Neural cell (in vitro differentiated cells): Measurements from ENCODE around the gene PAIP2. TPM values are rescaled to one million over a fixed set of nuclear protein-coding genes. Genes with fewer than 3 reads are reported as not detected.
"Not testable (repeated sequence)": the region's sequence is repeated elsewhere in the genome, so short reads cannot be mapped to it uniquely, and the experiment has no call there.

ENCODE experiments used
- H2AFZ ChIP-seq: fragments of 200-600, 300-800 bp; sonication (generic), shearing (Covaris generic); 2 replicates; pipeline ENCODE4 v1.6.0; 2014; ENCODE audit warnings: low read depth, mild to moderate bottlenecking, antibody characterized with exemption, low read length, moderate library complexity
- H3F3A ChIP-seq: fragments of 200-600 bp; shearing (Covaris generic); 2 replicates; pipeline ENCODE4 v1.6.1; 2016; ENCODE audit warnings: mild to moderate bottlenecking, moderate library complexity, mixed read lengths, antibody characterized with exemption, low read length; ENCODE audit not compliant: insufficient read depth, poor library complexity, severe bottlenecking
- H3K27ac ChIP-seq: fragments of 200-600, 300-800 bp; sonication (generic), shearing (Covaris generic); 2 replicates; pipeline ENCODE4 v1.5.1; 2014; ENCODE audit warnings: mild to moderate bottlenecking, low read length, moderate library complexity
- H3K27me3 ChIP-seq: fragments of 300-800, 200-600 bp; sonication (generic), shearing (Covaris generic); 2 replicates; pipeline ENCODE4 v1.6.0; 2014; ENCODE audit warnings: mild to moderate bottlenecking, low read depth, low read length, moderate library complexity; ENCODE audit not compliant: insufficient read depth
- H3K36me3 ChIP-seq: fragments of 300-800, 200-600 bp; sonication (generic), shearing (Covaris generic); 2 replicates; pipeline ENCODE4 v1.5.1; 2014; ENCODE audit warnings: mild to moderate bottlenecking, antibody characterized with exemption, low read length, moderate library complexity; ENCODE audit not compliant: insufficient read depth
- H3K4me2 ChIP-seq: fragments of 300-800, 200-600 bp; sonication (generic), shearing (Covaris generic); 2 replicates; pipeline ENCODE4 v1.6.0; 2014; ENCODE audit warnings: mild to moderate bottlenecking, low read length
- H3K4me3 ChIP-seq: fragments of 300-800, 200-600 bp; sonication (generic), shearing (Covaris generic); 2 replicates; pipeline ENCODE4 v1.5.1; 2014; ENCODE audit warnings: mild to moderate bottlenecking, low read length, moderate library complexity
- H3K79me2 ChIP-seq: fragments of 200-600 bp; shearing (Covaris generic); replicated peaks from 2 replicates; pipeline ENCODE4 v1.6.0; 2014; ENCODE audit warnings: mild to moderate bottlenecking, low read length, moderate library complexity; ENCODE audit not compliant: insufficient read depth
- H3K9ac ChIP-seq: fragments of 300-800, 200-600 bp; sonication (generic), shearing (Covaris generic); 2 replicates; pipeline ENCODE4 v1.6.1; 2016; ENCODE audit warnings: mild to moderate bottlenecking, low read length, mixed read lengths
- H3K9me2 ChIP-seq: fragments of 200-600 bp; shearing (Covaris generic); 2 replicates; pipeline ENCODE4 v1.6.1; 2016; ENCODE audit warnings: mild to moderate bottlenecking, low read length, mixed read lengths; ENCODE audit not compliant: insufficient read depth
- H3K9me3 ChIP-seq: fragments of 200-600, 300-800 bp; sonication (generic), shearing (Covaris generic); 2 replicates; pipeline ENCODE4 v1.6.1; 2016; ENCODE audit warnings: mild to moderate bottlenecking, mixed run types, low read length, moderate library complexity, mixed read lengths
- H4K20me1 ChIP-seq: fragments of 200-600 bp; shearing (Covaris generic); 2 replicates; pipeline ENCODE4 v1.6.1; 2016; ENCODE audit warnings: mild to moderate bottlenecking, mixed run types; ENCODE audit not compliant: insufficient read depth
- CTCF ChIP-seq: fragments of 450-650 bp; IDR thresholded peaks from 2 replicates; pipeline ENCODE4 v1.5.1; 2014; ENCODE audit warnings: antibody characterized with exemption, mild to moderate bottlenecking, moderate library complexity; ENCODE audit not compliant: poor library complexity, severe bottlenecking
- EP300 ChIP-seq: fragments of 450-650 bp; conservative IDR thresholded peaks from 2 replicates; pipeline ENCODE4 v1.6.1; 2014; ENCODE audit warnings: antibody characterized with exemption, mild to moderate bottlenecking, moderate library complexity; ENCODE audit not compliant: poor library complexity, severe bottlenecking
- EZH2 ChIP-seq: fragments of 200-600, 300-800 bp; shearing (Covaris generic), sonication (generic); IDR thresholded peaks from 2 replicates; pipeline ENCODE4 v1.6.1; 2014; ENCODE audit warnings: antibody characterized with exemption, low read length, borderline replicate concordance, mild to moderate bottlenecking; ENCODE audit not compliant: insufficient read depth, poor library complexity, severe bottlenecking
- MXI1 ChIP-seq: fragments of 450-650 bp; conservative IDR thresholded peaks from 2 replicates; pipeline ENCODE4 v1.6.1; 2014; ENCODE audit warnings: antibody characterized with exemption, mild to moderate bottlenecking; ENCODE audit not compliant: poor library complexity, severe bottlenecking
- POLR2AphosphoS5 ChIP-seq: IDR thresholded peaks from 2 replicates; pipeline ENCODE4 v1.6.1; 2012
- RAD21 ChIP-seq: fragments of 450-650 bp; conservative IDR thresholded peaks from 2 replicates; pipeline ENCODE4 v1.6.1; 2014; ENCODE audit warnings: antibody characterized with exemption, mild to moderate bottlenecking, moderate library complexity
- REST ChIP-seq: IDR thresholded peaks from 2 replicates; pipeline ENCODE4 v1.6.1; 2012; ENCODE audit warnings: borderline replicate concordance
- SMC3 ChIP-seq: fragments of 450-650 bp; conservative IDR thresholded peaks from 2 replicates; pipeline ENCODE4 v1.6.1; 2014; ENCODE audit warnings: antibody characterized with exemption, mild to moderate bottlenecking, moderate library complexity; ENCODE audit not compliant: poor library complexity
- TAF1 ChIP-seq: IDR thresholded peaks from 2 replicates; pipeline ENCODE4 v1.6.1; 2012; ENCODE audit warnings: low read depth
- polyA plus RNA-seq: library from polyadenylated mRNA; depleted of rRNA; stranded (reverse); fragments of >200 nt; gene quantifications from 2 replicates; pipeline ENCODE4 v1.2.3, GENCODE V29; 2014

PAIP2 gene
- polyA plus RNA-seq, 1 donor from 2014 or later, result 201 TPM

- Histone ChIP-seq H3K9me3 (no peaks in the 10 kb centered on the region), H3K4me2 (no peak overlapping the region), H3K27ac (no peak overlapping the region), H3K79me2 (no peaks in the 10 kb centered on the region), H4K20me1 (no peaks in the 10 kb centered on the region), H2AFZ (no peak overlapping the region), H3K4me3 (no peak overlapping the region), H3K9me2 (no peaks in the 10 kb centered on the region), H3K9ac (no peak overlapping the region), H3K36me3 (no peaks in the 10 kb centered on the region), H3F3A (no peaks in the 10 kb centered on the region), H3K27me3 (no peaks in the 10 kb centered on the region)
- TF ChIP-seq SMC3 (no peak), TAF1 (no peak), POLR2AphosphoS5 (no peak), CTCF (no peak), REST (no peak), EZH2 (no peak), RAD21 (no peak), EP300 (no peak), MXI1 (no peak)
Observed at GRCh38 chr5:139385061-139386049, 43.7 kb downstream of the PAIP2 start.

- Histone ChIP-seq H3K36me3 (no peaks in the 10 kb centered on the region), H3K9ac (no peak overlapping the region), H4K20me1 (no peaks in the 10 kb centered on the region), H3K9me2 (no peaks in the 10 kb centered on the region), H3K79me2 (no peaks in the 10 kb centered on the region), H2AFZ (no peak overlapping the region), H3K9me3 (no peaks in the 10 kb centered on the region), H3K27me3 (no peaks in the 10 kb centered on the region), H3K27ac (no peak overlapping the region), H3K4me2 (no peak overlapping the region), H3K4me3 (no peak overlapping the region), H3F3A (no peaks in the 10 kb centered on the region)
- no peak for TF ChIP-seq RAD21
- no peak for TF ChIP-seq CTCF
- TF ChIP-seq MXI1, result no peak
- no peak for TF ChIP-seq POLR2AphosphoS5
- no peak for TF ChIP-seq SMC3
- TF ChIP-seq EZH2, result no peak
- no peak for TF ChIP-seq TAF1
- no peak for TF ChIP-seq REST
- TF ChIP-seq EP300, result no peak
Observed at GRCh38 chr5:139386050-139386438, 44.4 kb downstream of the PAIP2 start.

- not testable (repeated sequence) for H3K9me3 ChIP-seq, H3K36me3 ChIP-seq, H3K4me3 ChIP-seq, H3K27ac ChIP-seq, H4K20me1 ChIP-seq, H3K27me3 ChIP-seq, H3K9me2 ChIP-seq, H2AFZ ChIP-seq, H3K79me2 ChIP-seq, H3F3A ChIP-seq, H3K4me2 ChIP-seq, H3K9ac ChIP-seq
Observed at GRCh38 chr5:139386956-139387355, 45.3 kb downstream of the PAIP2 start.
